HEK293 (cell line): ENCODE data around the gene SLC34A3.
A peak's percentile ranks its signal among the peaks of the same experiment; 100 is the strongest.

Experiments
- EGR2 ChIP-seq: fragments of 450-650 bp; formaldehyde crosslinking; IDR thresholded peaks from 2 replicates; pipeline ENCODE4 v1.5.1; 2016; ENCODE audit warnings: low read depth, missing biosample characterization, missing genetic modification characterization
- GLIS2 ChIP-seq: fragments of 450-650 bp; formaldehyde crosslinking; IDR thresholded peaks from 2 replicates; pipeline ENCODE4 v1.5.1; 2016; ENCODE audit warnings: missing biosample characterization, missing genetic modification characterization
- OSR2 ChIP-seq: fragments of 450-650 bp; formaldehyde crosslinking; IDR thresholded peaks from 2 replicates; pipeline ENCODE4 v1.5.1; 2016; ENCODE audit warnings: missing biosample characterization, missing genetic modification characterization
- TRIM28 ChIP-seq: IDR thresholded peaks from 2 replicates; pipeline ENCODE4 v1.6.1; 2011; ENCODE audit warnings: low read length, control low read depth, borderline replicate concordance
- YY1 ChIP-seq: fragments of 450-650 bp; formaldehyde crosslinking; IDR thresholded peaks from 2 replicates; pipeline ENCODE4 v1.5.1; 2018; ENCODE audit warnings: missing biosample characterization, missing genetic modification characterization
- ZBTB48 ChIP-seq: fragments of 450-650 bp; formaldehyde crosslinking; IDR thresholded peaks from 2 replicates; pipeline ENCODE4 v1.5.1; 2016; ENCODE audit warnings: missing biosample characterization, missing genetic modification characterization
- ZBTB7A ChIP-seq: fragments of 450-650 bp; formaldehyde crosslinking; IDR thresholded peaks from 2 replicates; pipeline ENCODE4 v1.5.1; 2016; ENCODE audit warnings: low read depth, missing biosample characterization, missing genetic modification characterization
- ZEB2 ChIP-seq: fragments of 450-650 bp; formaldehyde crosslinking; IDR thresholded peaks from 2 replicates; pipeline ENCODE4 v1.5.1; 2016; ENCODE audit warnings: missing biosample characterization, missing genetic modification characterization
- ZFHX2 ChIP-seq: fragments of 450-650 bp; formaldehyde crosslinking; conservative IDR thresholded peaks from 2 replicates; pipeline ENCODE4 v1.5.1; 2016; ENCODE audit warnings: missing biosample characterization, missing genetic modification characterization
- ZFP41 ChIP-seq: fragments of 450-650 bp; formaldehyde crosslinking; IDR thresholded peaks from 2 replicates; pipeline ENCODE4 v1.5.1; 2016; ENCODE audit warnings: missing biosample characterization, missing genetic modification characterization, borderline replicate concordance
- ZNF10 ChIP-seq: fragments of 450-650 bp; formaldehyde crosslinking; IDR thresholded peaks from 2 replicates; pipeline ENCODE4 v1.5.1; 2017; ENCODE audit warnings: missing biosample characterization, missing genetic modification characterization
- ZNF114 ChIP-seq: fragments of 450-650 bp; formaldehyde crosslinking; IDR thresholded peaks from 2 replicates; pipeline ENCODE4 v1.5.0; 2017; ENCODE audit warnings: missing biosample characterization, missing genetic modification characterization
- ZNF138 ChIP-seq: fragments of 450-650 bp; formaldehyde crosslinking; IDR thresholded peaks from 2 replicates; pipeline ENCODE4 v1.5.1; 2016; ENCODE audit warnings: missing biosample characterization, missing genetic modification characterization, borderline replicate concordance
- ZNF140 ChIP-seq: fragments of 450-650 bp; formaldehyde crosslinking; IDR thresholded peaks from 2 replicates; pipeline ENCODE4 v1.5.1; 2016; ENCODE audit warnings: missing biosample characterization, missing genetic modification characterization
- ZNF146 ChIP-seq: fragments of 450-650 bp; formaldehyde crosslinking; IDR thresholded peaks from 2 replicates; pipeline ENCODE4 v1.5.1; 2016; ENCODE audit warnings: missing biosample characterization, missing genetic modification characterization
- ZNF157 ChIP-seq: fragments of 450-650 bp; formaldehyde crosslinking; IDR thresholded peaks from 2 replicates; pipeline ENCODE4 v1.5.1; 2016; ENCODE audit warnings: missing biosample characterization, missing genetic modification characterization
- ZNF174 ChIP-seq: fragments of 450-650 bp; formaldehyde crosslinking; IDR thresholded peaks from 2 replicates; pipeline ENCODE4 v1.5.0; 2017; ENCODE audit warnings: missing biosample characterization, mild to moderate bottlenecking, missing genetic modification characterization
- ZNF184 ChIP-seq: fragments of 450-650 bp; IDR thresholded peaks from 2 replicates; pipeline ENCODE4 v1.5.1; 2018; ENCODE audit warnings: missing biosample characterization, mild to moderate bottlenecking, missing genetic modification characterization
- ZNF274 ChIP-seq, 2 experiments: fragments of 200-500 bp in 1 of 2; fragments of 450-650 bp in 1 of 2; sonication (Bioruptor generic) in 1 of 2; formaldehyde crosslinking in 1 of 2; IDR thresholded peaks; 2 replicates each; pipeline versions ENCODE4 v1.5.1 to v1.6.1; 2014 to 2016; ENCODE audit warnings: borderline replicate concordance in 1 of 2, inconsistent platforms in 1 of 2, low read length in 1 of 2, missing biosample characterization in 1 of 2, missing genetic modification characterization in 1 of 2
- ZNF324 ChIP-seq: fragments of 450-650 bp; formaldehyde crosslinking; IDR thresholded peaks from 2 replicates; pipeline ENCODE4 v1.5.1; 2016; ENCODE audit warnings: missing biosample characterization, missing genetic modification characterization
- ZNF350 ChIP-seq: fragments of 450-650 bp; formaldehyde crosslinking; IDR thresholded peaks from 2 replicates; pipeline ENCODE4 v1.5.0; 2017; ENCODE audit warnings: missing biosample characterization, mild to moderate bottlenecking, missing genetic modification characterization
- ZNF530 ChIP-seq: fragments of 450-650 bp; formaldehyde crosslinking; IDR thresholded peaks from 2 replicates; pipeline ENCODE4 v1.5.1; 2016; ENCODE audit warnings: low read depth, missing biosample characterization, missing genetic modification characterization
- ZNF624 ChIP-seq: fragments of 450-650 bp; formaldehyde crosslinking; IDR thresholded peaks from 2 replicates; pipeline ENCODE4 v1.5.1; 2017; ENCODE audit warnings: missing biosample characterization, missing genetic modification characterization
- ZNF626 ChIP-seq: fragments of 450-650 bp; sonication (Bioruptor Pico); formaldehyde crosslinking; IDR thresholded peaks from 2 replicates; pipeline ENCODE4 v1.5.1; 2018; ENCODE audit warnings: missing biosample characterization, missing genetic modification characterization, inconsistent platforms
- ZNF843 ChIP-seq: fragments of 450-650 bp; formaldehyde crosslinking; IDR thresholded peaks from 2 replicates; pipeline ENCODE4 v1.5.1; 2016; ENCODE audit warnings: missing biosample characterization, missing genetic modification characterization
- ZSCAN16 ChIP-seq: fragments of 450-650 bp; formaldehyde crosslinking; IDR thresholded peaks from 2 replicates; pipeline ENCODE4 v1.5.1; 2016; ENCODE audit warnings: missing biosample characterization, missing genetic modification characterization
- ZSCAN23 ChIP-seq: fragments of 450-650 bp; formaldehyde crosslinking; IDR thresholded peaks from 2 replicates; pipeline ENCODE4 v1.5.1; 2016; ENCODE audit warnings: missing biosample characterization, missing genetic modification characterization
- TF ChIP-seq, protein P1 (sequence below): fragments of 450-650 bp; formaldehyde crosslinking; IDR thresholded peaks from 2 replicates; pipeline ENCODE4 v1.5.1; 2016; ENCODE audit warnings: missing biosample characterization, missing genetic modification characterization
- TF ChIP-seq, protein P2 (sequence below): fragments of 450-650 bp; formaldehyde crosslinking; IDR thresholded peaks from 2 replicates; pipeline ENCODE4 v1.5.1; 2016; ENCODE audit warnings: missing biosample characterization, missing genetic modification characterization, borderline replicate concordance
- TF ChIP-seq, protein P3 (sequence below): fragments of 450-650 bp; formaldehyde crosslinking; IDR thresholded peaks from 2 replicates; pipeline ENCODE4 v1.5.1; 2016; ENCODE audit warnings: missing biosample characterization, missing genetic modification characterization
- TF ChIP-seq, protein P4 (sequence below): fragments of 450-650 bp; formaldehyde crosslinking; IDR thresholded peaks from 2 replicates; pipeline ENCODE4 v1.5.1; 2016; ENCODE audit warnings: missing biosample characterization, missing genetic modification characterization, borderline replicate concordance

Gene SLC34A3

DNA sequence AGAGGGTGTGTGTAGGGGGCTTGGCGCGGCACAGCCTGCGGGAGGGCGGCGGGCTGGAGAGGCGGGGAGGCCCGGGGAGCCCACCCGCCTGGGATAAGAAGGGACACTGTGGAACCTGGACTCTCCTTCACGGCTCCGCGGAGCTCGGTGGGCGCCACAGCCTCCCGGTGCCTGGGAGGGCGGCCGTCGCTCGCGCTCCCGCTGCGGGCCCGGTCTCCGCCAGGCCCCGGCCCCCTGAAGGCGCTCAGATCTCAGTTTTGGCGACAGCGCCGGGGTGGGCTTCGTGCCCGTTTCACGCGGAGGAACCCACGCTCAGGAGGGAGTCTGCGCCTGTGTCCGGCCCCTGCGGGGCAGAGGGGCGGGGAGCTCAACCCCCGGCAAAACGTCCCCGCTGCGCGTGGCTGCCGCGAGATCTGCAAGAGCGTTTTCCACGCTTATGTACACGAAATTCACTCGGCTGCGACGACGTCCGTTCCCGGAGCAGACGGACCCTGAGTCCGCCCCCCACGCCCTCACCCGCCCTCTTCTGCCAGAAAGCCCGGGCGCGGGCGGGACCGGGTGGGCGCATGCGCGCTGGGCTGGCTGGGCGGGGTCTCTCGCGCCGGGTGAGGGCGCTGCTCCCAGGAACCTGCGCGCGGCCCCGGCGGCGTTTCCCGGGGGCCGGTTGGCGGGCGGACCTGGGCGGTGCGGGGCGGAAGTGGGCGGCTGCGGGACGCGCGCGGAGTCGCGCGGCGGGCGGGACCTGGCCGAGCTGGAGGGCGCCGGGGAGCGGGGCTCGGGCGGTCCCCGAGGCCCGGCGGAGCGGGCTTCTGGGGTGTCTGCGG lies 24.1 kb downstream of the SLC34A3 start, which contains the start of gene NELFB (continued):
- TF ChIP-seq GLIS2 (tag by site-specific recombination) (peak; percentile 17; the same call in 1 of the 2 replicates), ZNF157 (no peak), ZNF146 (tag by site-specific recombination) (no peak), ZNF138 (no peak), ZBTB48 (tag by site-specific recombination) (peak; percentile 30; the same call in 1 of the 2 replicates), ZNF350 (tag by site-specific recombination) (no peak), ZNF324 (tag by site-specific recombination) (no peak), EGR2 (tag by site-specific recombination) (peak; percentile 85), ZBTB7A (tag by site-specific recombination) (peak; percentile 70; the same call in 1 of the 2 replicates), ZNF10 (tag by site-specific recombination) (no peak), ZNF140 (tag by site-specific recombination) (no peak), ZEB2 (0 out of 2 replicates have a peak, but pooled peaks have one; percentile 36), OSR2 (no peak), ZFHX2 (tag by site-specific recombination) (peak; percentile 94), ZNF626 (tag by site-specific recombination) (no peak), YY1 (tag by site-specific recombination) (peak; percentile 9; the same call in 1 of the 2 replicates), ZSCAN16 (no peak), ZNF624 (no peak), ZSCAN23 (no peak), ZNF114 (tag by site-specific recombination) (no peak), ZNF174 (no peak), ZNF530 (tag by site-specific recombination) (no peak), TRIM28 (no peak), ZNF274 (IDR thresholded peaks at IDR 0.05; ENCODE audit: low read length) (no peak), ZNF274 (tag by site-specific recombination; IDR thresholded peaks at IDR 0.05; ENCODE audit: borderline replicate concordance) (no peak), ZNF184 (no peak), ZNF843 (tag by site-specific recombination) (no peak), ZFP41 (tag by site-specific recombination) (no peak)
- TF ChIP-seq, protein P1, sequence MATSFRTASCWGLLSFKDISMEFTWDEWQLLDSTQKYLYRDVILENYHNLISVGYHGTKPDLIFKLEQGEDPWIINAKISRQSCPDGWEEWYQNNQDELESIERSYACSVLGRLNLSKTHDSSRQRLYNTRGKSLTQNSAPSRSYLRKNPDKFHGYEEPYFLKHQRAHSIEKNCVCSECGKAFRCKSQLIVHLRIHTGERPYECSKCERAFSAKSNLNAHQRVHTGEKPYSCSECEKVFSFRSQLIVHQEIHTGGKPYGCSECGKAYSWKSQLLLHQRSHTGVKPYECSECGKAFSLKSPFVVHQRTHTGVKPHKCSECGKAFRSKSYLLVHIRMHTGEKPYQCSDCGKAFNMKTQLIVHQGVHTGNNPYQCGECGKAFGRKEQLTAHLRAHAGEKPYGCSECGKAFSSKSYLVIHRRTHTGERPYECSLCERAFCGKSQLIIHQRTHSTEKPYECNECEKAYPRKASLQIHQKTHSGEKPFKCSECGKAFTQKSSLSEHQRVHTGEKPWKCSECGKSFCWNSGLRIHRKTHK, result no peak
- TF ChIP-seq, protein P2, sequence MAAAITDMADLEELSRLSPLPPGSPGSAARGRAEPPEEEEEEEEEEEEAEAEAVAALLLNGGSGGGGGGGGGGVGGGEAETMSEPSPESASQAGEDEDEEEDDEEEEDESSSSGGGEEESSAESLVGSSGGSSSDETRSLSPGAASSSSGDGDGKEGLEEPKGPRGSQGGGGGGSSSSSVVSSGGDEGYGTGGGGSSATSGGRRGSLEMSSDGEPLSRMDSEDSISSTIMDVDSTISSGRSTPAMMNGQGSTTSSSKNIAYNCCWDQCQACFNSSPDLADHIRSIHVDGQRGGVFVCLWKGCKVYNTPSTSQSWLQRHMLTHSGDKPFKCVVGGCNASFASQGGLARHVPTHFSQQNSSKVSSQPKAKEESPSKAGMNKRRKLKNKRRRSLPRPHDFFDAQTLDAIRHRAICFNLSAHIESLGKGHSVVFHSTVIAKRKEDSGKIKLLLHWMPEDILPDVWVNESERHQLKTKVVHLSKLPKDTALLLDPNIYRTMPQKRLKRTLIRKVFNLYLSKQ (tag by site-specific recombination), result no peak
- TF ChIP-seq, protein P3, sequence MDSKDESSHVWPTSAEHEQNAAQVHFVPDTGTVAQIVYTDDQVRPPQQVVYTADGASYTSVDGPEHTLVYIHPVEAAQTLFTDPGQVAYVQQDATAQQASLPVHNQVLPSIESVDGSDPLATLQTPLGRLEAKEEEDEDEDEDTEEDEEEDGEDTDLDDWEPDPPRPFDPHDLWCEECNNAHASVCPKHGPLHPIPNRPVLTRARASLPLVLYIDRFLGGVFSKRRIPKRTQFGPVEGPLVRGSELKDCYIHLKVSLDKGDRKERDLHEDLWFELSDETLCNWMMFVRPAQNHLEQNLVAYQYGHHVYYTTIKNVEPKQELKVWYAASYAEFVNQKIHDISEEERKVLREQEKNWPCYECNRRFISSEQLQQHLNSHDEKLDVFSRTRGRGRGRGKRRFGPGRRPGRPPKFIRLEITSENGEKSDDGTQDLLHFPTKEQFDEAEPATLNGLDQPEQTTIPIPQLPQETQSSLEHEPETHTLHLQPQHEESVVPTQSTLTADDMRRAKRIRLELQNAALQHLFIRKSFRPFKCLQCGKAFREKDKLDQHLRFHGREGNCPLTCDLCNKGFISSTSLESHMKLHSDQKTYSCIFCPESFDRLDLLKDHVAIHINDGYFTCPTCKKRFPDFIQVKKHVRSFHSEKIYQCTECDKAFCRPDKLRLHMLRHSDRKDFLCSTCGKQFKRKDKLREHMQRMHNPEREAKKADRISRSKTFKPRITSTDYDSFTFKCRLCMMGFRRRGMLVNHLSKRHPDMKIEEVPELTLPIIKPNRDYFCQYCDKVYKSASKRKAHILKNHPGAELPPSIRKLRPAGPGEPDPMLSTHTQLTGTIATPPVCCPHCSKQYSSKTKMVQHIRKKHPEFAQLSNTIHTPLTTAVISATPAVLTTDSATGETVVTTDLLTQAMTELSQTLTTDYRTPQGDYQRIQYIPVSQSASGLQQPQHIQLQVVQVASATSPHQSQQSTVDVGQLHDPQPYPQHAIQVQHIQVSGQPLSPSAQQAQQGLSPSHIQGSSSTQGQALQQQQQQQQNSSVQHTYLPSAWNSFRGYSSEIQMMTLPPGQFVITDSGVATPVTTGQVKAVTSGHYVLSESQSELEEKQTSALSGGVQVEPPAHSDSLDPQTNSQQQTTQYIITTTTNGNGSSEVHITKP (tag by site-specific recombination), result no peak
- TF ChIP-seq, protein P4, sequence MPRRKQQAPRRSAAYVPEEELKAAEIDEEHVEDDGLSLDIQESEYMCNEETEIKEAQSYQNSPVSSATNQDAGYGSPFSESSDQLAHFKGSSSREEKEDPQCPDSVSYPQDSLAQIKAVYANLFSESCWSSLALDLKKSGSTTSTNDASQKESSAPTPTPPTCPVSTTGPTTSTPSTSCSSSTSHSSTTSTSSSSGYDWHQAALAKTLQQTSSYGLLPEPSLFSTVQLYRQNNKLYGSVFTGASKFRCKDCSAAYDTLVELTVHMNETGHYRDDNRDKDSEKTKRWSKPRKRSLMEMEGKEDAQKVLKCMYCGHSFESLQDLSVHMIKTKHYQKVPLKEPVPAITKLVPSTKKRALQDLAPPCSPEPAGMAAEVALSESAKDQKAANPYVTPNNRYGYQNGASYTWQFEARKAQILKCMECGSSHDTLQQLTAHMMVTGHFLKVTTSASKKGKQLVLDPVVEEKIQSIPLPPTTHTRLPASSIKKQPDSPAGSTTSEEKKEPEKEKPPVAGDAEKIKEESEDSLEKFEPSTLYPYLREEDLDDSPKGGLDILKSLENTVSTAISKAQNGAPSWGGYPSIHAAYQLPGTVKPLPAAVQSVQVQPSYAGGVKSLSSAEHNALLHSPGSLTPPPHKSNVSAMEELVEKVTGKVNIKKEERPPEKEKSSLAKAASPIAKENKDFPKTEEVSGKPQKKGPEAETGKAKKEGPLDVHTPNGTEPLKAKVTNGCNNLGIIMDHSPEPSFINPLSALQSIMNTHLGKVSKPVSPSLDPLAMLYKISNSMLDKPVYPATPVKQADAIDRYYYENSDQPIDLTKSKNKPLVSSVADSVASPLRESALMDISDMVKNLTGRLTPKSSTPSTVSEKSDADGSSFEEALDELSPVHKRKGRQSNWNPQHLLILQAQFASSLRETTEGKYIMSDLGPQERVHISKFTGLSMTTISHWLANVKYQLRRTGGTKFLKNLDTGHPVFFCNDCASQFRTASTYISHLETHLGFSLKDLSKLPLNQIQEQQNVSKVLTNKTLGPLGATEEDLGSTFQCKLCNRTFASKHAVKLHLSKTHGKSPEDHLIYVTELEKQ, result no peak
